VCaP (cell line): ENCODE results near the gene ATXN10.
A peak's percentile ranks its signal among the peaks of the same experiment; 100 is the strongest.

ENCODE experiments used
- H3K27ac ChIP-seq: fragments of 450-650 bp; 2 replicates; pipeline ENCODE4 v1.5.1; 2017
- TF ChIP-seq, protein P1 (sequence below): fragments of 450-650 bp; conservative IDR thresholded peaks from 2 replicates; pipeline ENCODE4 v1.5.1; 2017; ENCODE audit warnings: mild to moderate bottlenecking, moderate library complexity

The ATXN10 gene

DNA sequence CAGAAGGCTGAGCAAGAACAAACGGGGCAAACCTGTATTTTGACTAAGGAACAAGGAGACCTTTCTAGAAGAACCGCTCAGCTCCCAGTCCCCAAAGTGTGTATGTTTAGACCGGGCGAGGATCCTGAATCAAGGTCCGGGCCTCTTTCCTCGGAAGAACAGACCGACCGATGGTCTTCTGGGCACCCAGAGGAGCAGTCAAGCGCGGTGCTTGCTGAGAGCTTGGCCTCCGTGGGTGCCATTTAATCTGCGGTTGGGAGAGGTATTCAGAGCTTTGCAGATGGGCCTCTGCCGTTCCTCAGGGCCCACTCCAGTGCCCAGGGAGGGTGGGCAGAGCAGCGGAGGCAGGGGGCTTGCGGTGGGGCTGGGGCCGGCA is 26.5 kb upstream of the ATXN10 start:
- TF ChIP-seq, protein P1, sequence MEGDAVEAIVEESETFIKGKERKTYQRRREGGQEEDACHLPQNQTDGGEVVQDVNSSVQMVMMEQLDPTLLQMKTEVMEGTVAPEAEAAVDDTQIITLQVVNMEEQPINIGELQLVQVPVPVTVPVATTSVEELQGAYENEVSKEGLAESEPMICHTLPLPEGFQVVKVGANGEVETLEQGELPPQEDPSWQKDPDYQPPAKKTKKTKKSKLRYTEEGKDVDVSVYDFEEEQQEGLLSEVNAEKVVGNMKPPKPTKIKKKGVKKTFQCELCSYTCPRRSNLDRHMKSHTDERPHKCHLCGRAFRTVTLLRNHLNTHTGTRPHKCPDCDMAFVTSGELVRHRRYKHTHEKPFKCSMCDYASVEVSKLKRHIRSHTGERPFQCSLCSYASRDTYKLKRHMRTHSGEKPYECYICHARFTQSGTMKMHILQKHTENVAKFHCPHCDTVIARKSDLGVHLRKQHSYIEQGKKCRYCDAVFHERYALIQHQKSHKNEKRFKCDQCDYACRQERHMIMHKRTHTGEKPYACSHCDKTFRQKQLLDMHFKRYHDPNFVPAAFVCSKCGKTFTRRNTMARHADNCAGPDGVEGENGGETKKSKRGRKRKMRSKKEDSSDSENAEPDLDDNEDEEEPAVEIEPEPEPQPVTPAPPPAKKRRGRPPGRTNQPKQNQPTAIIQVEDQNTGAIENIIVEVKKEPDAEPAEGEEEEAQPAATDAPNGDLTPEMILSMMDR: no peak
- peak overlapping the region; percentile 22; the same call in 1 of the 2 replicates for H3K27ac ChIP-seq

DNA sequence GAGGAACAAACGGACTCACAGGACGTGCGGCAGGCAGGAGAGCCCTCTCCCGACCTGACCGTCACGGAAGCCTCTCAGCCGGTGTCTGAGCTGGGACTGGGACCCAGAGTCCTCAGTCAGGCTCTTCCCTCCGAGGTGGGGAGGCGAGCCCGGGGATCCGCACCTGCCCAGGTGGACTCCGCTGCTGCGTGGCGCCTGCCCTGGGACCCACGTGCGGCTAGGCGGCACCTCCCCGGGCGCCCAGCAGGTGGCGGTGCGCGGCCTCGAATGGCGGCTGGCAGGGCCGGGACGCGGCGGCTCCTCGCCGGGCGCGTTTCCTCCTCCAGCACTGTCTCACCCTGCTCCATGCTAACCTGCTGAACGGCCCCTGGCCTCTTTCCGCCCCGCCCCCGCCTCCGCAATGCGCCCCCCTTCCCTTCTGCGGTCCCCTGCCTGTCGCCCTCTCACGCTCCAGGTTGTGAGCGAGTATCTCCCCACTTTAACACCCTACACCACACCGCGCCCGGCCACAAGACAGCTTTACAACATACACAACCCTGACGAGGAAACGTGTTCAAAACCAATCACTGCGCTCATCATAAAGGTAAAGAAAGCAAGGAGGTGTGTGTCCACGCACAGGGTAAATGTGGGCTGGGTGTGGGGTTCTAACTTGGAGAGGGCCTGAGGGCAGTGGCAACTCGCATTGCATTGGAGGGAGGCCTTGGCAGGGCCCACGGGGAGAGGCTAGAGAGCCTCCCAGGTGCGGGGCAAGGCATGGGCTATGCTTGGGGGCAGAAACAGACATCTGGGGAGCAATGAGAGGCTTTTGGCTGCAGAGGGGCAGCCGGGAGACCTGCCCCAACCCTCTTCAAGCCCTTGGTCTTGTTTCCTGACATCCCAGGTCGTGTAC is 25.9 kb upstream of the ATXN10 start:
- TF ChIP-seq, protein P1: peak; percentile 68
- H3K27ac ChIP-seq: peak overlapping the region; percentile 22; the same call in 1 of the 2 replicates

DNA sequence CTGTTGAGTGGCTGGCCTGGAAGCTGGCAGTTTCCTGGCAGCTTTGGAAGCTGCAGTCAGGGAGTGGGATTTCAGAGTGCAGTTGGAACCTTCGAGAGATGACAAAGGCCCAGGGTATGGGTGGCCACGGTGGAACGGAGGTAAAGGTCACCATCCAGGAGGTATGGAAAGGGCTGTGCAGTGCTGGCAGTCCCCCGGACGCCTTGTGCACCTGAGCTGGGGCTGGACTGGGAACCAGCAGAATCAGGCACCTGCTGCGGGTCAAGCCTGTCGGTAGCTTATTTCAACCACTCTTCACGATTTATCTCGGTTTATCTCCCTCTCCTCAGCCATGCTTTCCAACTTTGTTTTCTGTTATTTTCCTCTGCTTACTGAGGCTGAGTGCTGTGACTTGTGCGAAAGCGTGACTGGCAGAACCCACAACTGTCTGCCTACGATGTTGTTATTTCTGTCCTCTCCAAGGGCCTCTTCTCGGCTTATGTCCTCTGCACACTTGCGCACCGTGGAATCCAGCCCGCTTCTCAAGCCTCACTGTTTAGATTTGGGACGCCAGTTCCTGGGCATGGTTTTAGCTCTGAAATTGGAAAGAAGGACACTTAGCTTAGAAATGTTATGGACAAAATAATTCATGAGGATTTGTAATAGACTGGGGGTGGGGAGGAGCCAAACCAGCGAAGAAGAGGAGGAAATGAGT is 24.0 kb upstream of the ATXN10 start:
- no peak overlapping the region for H3K27ac ChIP-seq
- TF ChIP-seq, protein P1: no peak

DNA sequence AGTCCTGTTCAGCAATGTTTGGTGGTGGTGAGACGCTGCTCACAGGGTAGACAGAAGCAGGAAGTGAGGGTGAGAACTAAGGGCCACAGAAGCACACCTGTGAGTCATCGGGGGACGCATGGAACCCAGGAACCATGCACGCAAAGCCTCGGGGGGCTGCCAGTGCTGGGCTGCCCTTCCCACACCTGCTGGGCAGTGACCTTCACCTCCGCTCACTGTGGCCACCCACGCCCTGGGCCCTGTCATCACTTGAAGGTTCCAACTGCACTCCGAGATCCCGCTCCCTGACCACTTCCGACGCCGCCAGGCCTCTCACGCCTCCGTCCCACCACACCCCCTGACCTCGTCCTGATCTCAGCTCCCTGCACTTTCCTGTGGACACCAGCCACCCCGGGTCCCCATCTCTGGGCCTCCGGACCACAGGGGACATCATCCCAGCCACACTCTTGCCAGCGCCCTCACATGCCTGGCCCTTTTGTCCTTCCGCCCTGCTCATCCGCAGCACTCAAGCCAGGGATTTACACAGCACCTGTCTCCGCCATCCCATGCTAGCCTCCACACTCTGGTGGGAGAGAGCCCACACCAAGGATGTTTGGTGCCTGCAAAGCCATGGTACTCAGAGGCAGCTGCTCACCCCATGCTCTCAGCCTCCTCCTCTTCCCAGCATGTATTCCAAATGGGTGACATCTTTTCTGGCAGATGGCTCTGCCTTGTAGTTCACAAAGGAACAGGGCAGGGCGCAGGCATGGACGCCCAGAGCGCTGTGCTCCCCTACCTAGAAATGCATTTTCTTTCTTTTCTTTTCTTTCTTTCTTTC is 23.1 kb upstream of the ATXN10 start:
- H3K27ac ChIP-seq: no peak overlapping the region
- TF ChIP-seq, protein P1: no peak

DNA sequence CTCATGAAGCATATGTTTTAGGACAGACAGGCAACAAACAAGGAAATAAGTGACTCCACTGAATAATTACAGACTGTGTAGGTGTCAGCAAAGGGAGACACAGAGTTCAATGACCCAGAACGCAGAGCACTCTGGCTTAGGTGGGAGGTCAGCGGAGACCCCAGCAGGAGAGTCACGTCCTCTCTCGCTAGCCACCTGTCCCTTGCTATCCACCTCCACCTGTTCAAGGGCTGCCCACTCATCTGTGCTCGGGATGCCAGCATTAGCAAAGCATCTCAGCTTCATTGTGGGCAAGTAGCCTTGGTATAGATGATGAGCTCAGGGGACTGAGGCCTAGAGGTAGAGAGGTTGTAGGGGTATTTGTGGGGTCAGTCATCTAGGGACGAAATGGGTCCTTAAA is 21.8 kb upstream of the ATXN10 start:
- TF ChIP-seq, protein P1: no peak
- H3K27ac ChIP-seq: no peak overlapping the region

DNA sequence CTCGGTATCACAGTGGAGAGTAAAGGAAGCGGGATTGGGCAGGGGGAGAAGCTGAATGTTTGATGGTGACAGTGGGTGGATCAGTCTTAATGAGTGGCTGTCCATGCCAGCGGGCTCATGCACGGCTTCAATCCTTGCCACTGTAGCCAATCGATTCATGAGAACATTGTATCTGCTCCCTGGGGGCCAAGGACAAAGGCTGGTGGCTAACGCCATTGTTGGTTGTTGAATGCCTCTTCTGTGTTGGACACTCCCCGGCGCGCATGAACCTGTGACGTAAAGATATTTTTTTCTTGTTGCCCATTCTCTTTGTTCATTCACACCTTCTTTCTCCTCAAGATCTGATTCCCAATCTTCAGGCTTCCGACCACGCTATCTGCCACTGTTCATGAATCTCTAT is 20.9 kb upstream of the ATXN10 start:
- H3K27ac ChIP-seq: no peak overlapping the region
- TF ChIP-seq, protein P1: no peak
